Uterus (tissue), 4 donors: Measurements from ENCODE around the gene FYCO1. TPM values are rescaled to one million over a fixed set of nuclear protein-coding genes. Genes with fewer than 3 reads are reported as not detected.

Experiments used
- DNase-seq, 2 donors: peaks; one replicate each; pipeline ENCODE4 v3.0.0-alpha.2; 2019 to 2020
- H3K27ac ChIP-seq, 2 donors: fragments of 200-600 bp; sonication (generic); 1 replicate in 1 of 2; 2 replicates in 1 of 2; pipeline ENCODE4 v1.5.1; 2016 to 2018
- H3K27me3 ChIP-seq, 2 donors: fragments of 200-600 bp; sonication (generic); one replicate each; pipeline ENCODE4 v1.5.1; 2018 to 2019; ENCODE audit warnings: control low read depth in 1 of 2
- H3K36me3 ChIP-seq, 2 donors: fragments of 200-600 bp; sonication (generic); one replicate each; pipeline ENCODE4 v1.5.1; 2019; ENCODE audit warnings: control low read depth in 1 of 2
- H3K4me1 ChIP-seq, 2 donors: fragments of 200-600 bp; sonication (generic); one replicate each; pipeline ENCODE4 v1.5.1; 2018 to 2019; ENCODE audit warnings: control low read depth in 1 of 2
- H3K4me3 ChIP-seq, 2 donors: fragments of 200-600 bp; sonication (generic); 1 replicate in 1 of 2; 2 replicates in 1 of 2; pipeline ENCODE4 v1.5.1; 2018 to 2019; ENCODE audit warnings: mild to moderate bottlenecking in 1 of 2
- H3K9me3 ChIP-seq, 2 donors: fragments of 200-600 bp; sonication (generic); one replicate each; pipeline ENCODE4 v1.5.1; 2019; ENCODE audit warnings: control low read depth in 1 of 2
- POLR2A ChIP-seq, 2 donors: fragments of 450-650 bp; IDR thresholded peaks; one replicate each; pipeline ENCODE4 v1.6.1; 2016; ENCODE audit warnings: antibody characterized with exemption in 2 of 2, mild to moderate bottlenecking in 1 of 2, moderate library complexity in 1 of 2
- intact Hi-C: fragments of 100-400 bp; cut with DNase I; formaldehyde crosslinking; loops from one replicate; pipeline ENCODE4 v1.15.1; 2023; ENCODE audit warnings: low total_unique reads
- small RNA-seq: library from RNA; depleted of rRNA; stranded (forward); fragments of <200 nt; gene quantifications from one replicate; pipeline ENCODE3, GENCODE V24; 2016
- total RNA-seq, 4 donors: library from RNA; depleted of rRNA in 3 of 4; stranded (reverse); fragments of >200 nt in 3 of 4; gene quantifications; one replicate each; pipeline versions ENCODE4 v1.1.0 to v1.2.4, GENCODE V29; 2014 to 2023
- TF ChIP-seq, protein P1 (sequence below), 4 experiments: fragments of 200-600 bp in 2 of 4; fragments of 450-650 bp in 2 of 4; sonication (generic) in 2 of 4; IDR thresholded peaks; one replicate each; pipeline ENCODE4 v1.5.1; 2016 to 2019; ENCODE audit warnings: antibody characterized with exemption in 4 of 4, mild to moderate bottlenecking in 2 of 4, moderate library complexity in 1 of 4
- donor health status: DM: yes; HTN: yes; CAD: no.

FYCO1 gene
- total RNA-seq, 4 donors from 2014 or later: 16.5 to 74.4 (median 27.8) TPM

DNA sequence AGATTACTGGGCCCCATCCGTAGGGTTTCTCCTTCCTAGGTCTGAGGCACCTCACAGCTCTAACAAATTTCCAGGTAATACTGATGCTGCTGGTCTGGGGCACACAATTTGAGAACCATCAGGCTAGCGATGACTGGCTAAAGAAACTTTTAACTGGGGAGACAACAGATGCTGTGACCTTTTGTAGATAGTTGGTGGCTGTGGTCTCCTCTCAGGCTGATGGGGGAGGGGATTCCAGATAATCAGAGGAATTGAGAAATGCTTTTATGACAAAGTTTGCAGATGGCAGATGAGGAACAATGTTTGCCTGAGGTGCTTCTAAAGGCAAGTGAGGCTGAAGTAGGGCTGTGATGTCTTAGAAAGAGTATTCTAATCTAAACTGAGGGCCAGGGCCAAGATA, 123.1 kb downstream of the FYCO1 start:
- Histone ChIP-seq H3K27ac (no peak overlapping the region), H3K9me3 (peaks cover 0 to 3% of the 10 kb centered on the region in 2 donors), H3K4me3 (no peak overlapping the region), H3K4me1 (no peaks in the 10 kb centered on the region), H3K27me3 (no peaks in the 10 kb centered on the region), H3K36me3 (no peaks in the 10 kb centered on the region)
- intact Hi-C loops: no loop called here
- DNase-seq: no peak
- no peak for TF ChIP-seq POLR2A (IDR thresholded peaks at IDR 0.05)
- TF ChIP-seq, protein P1, sequence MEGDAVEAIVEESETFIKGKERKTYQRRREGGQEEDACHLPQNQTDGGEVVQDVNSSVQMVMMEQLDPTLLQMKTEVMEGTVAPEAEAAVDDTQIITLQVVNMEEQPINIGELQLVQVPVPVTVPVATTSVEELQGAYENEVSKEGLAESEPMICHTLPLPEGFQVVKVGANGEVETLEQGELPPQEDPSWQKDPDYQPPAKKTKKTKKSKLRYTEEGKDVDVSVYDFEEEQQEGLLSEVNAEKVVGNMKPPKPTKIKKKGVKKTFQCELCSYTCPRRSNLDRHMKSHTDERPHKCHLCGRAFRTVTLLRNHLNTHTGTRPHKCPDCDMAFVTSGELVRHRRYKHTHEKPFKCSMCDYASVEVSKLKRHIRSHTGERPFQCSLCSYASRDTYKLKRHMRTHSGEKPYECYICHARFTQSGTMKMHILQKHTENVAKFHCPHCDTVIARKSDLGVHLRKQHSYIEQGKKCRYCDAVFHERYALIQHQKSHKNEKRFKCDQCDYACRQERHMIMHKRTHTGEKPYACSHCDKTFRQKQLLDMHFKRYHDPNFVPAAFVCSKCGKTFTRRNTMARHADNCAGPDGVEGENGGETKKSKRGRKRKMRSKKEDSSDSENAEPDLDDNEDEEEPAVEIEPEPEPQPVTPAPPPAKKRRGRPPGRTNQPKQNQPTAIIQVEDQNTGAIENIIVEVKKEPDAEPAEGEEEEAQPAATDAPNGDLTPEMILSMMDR (IDR thresholded peaks at IDR 0.05): no peak

DNA sequence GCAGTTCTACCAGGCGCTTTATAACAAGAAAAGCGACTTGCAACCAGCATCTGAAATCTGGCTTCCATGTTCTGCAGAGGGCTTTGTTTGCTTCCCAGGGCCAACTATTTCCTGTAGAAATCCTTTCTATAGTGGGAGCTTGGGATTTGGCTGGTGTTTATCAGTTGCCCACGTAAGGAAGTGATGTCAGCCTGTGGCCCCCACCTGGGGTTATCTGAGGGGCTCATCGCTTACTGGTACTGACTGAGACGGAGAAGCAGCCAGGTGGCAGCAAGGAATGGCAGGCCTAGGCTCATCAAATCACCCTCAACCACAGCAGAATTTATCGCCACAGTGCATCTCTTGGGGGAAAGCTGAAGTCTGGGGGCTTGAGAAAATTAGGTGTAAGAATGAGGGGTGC, 123.8 kb downstream of the FYCO1 start:
- Histone ChIP-seq H3K27me3 (no peaks in the 10 kb centered on the region), H3K4me1 (no peaks in the 10 kb centered on the region), H3K27ac (no peak overlapping the region), H3K36me3 (no peaks in the 10 kb centered on the region), H3K9me3 (peaks cover 0 to 3% of the 10 kb centered on the region in 2 donors), H3K4me3 (no peak overlapping the region)
- no peak for DNase-seq
- intact Hi-C loops: no loop called here
- TF ChIP-seq POLR2A (IDR thresholded peaks at IDR 0.05): no peak
- TF ChIP-seq, protein P1 (IDR thresholded peaks at IDR 0.05): no peak

DNA sequence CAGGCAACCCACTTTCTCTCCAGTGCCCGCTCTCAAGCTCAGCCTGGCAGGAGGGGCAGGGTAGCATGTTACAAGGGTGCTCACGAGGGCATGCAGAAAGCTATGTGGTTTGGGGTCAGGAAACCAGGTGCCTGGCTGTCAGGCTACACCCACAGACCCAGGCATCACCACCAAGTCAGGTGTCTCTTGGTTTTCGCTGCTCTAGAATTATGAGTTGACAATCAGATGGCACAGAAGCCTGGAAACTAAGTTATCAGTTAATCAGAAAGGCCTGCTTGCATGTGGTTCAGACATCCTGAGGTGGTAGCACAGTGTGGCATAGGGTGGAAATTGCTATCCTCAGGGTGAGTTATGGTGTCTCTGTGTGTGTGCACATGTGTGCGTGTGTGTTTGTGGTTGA, 125.5 kb downstream of the FYCO1 start:
- H3K4me1 ChIP-seq: no peaks in the 10 kb centered on the region
- no peaks in the 10 kb centered on the region for H3K36me3 ChIP-seq
- no peak for DNase-seq
- no peaks in the 10 kb centered on the region for H3K27me3 ChIP-seq
- H3K27ac ChIP-seq: no peak overlapping the region
- intact Hi-C loops: no loop called here
- peaks cover 0 to 3% of the 10 kb centered on the region in 2 donors for H3K9me3 ChIP-seq
- H3K4me3 ChIP-seq: no peak overlapping the region
- no peak for TF ChIP-seq POLR2A (IDR thresholded peaks at IDR 0.05)

DNA sequence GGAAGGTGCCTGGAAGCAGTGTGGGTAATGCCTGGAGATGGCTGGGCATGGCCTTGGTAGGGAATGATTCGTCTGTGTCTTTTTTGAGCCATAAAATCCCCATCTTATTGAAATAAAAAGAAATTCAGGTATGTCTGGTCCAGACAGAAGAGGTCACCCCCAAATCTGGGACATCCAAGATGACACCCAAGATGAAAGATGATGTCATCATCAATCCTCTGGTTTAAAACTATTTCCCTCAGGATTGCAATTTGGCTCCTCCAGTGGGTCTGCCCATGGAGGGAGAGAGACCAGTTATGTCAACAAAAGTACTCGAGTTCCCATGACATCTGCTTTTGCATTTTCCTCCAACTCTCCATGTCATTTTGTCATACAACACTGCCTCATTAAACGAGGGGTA, 126.0 kb downstream of the FYCO1 start:
- Histone ChIP-seq H3K27me3 (no peaks in the 10 kb centered on the region), H3K4me3 (no peak overlapping the region), H3K36me3 (no peaks in the 10 kb centered on the region), H3K27ac (no peak overlapping the region), H3K9me3 (peaks cover 0 to 3% of the 10 kb centered on the region in 2 donors), H3K4me1 (no peaks in the 10 kb centered on the region)
- intact Hi-C loops: no loop called here
- no peak for DNase-seq
- no peak for TF ChIP-seq POLR2A (IDR thresholded peaks at IDR 0.05)
- TF ChIP-seq, protein P1 (IDR thresholded peaks at IDR 0.05): no peak

DNA sequence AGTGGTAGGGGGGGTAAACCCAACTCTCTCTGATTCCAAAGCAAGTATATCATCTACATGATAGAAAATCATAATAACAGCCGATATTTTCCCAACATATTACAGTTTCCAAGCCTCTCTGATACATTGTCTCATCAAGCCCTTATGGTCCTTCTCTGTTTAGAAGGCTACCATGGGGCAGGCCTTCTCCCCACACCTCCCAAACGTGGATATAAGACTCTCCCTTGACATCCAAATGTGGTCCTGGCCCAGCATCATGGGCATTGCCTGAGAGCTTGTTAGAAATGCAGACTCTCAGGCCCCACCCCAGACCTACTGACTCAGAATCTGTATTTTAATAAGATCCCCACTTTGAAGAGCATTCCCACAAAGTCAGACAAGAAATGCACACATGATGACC, 127.0 kb downstream of the FYCO1 start:
- intact Hi-C loops: no loop called here
- Histone ChIP-seq H3K36me3 (no peaks in the 10 kb centered on the region), H3K4me1 (no peaks in the 10 kb centered on the region), H3K9me3 (peaks cover 0 to 2% of the 10 kb centered on the region in 2 donors), H3K27ac (no peak overlapping the region), H3K4me3 (no peak overlapping the region), H3K27me3 (no peaks in the 10 kb centered on the region)
- TF ChIP-seq POLR2A (IDR thresholded peaks at IDR 0.05): no peak
- DNase-seq: no peak

DNA sequence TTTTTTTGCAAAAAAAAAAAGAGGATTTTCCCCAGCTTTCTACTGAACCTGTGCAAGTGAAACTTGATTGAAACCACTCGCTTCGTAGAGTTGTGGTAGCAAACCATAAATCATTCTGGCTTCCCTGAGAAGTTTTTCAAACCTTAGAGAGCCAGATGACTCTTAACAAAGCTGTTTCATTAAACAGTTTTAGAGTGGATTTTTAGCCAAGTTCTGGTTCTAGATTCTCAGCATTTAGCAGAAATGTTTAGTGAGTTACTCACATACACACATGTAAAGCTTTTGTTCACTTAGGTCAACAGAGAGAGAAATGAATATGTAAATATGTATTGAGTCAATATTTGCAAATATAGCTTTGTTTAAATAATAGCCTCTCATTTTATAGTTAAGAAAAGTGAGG, 127.4 kb downstream of the FYCO1 start:
- H3K4me1 ChIP-seq: no peaks in the 10 kb centered on the region
- TF ChIP-seq POLR2A (IDR thresholded peaks at IDR 0.05): no peak
- TF ChIP-seq, protein P1 (IDR thresholded peaks at IDR 0.05): no peak
- no peak overlapping the region for H3K27ac ChIP-seq
- no peak for DNase-seq
- intact Hi-C loops: no loop called here
- H3K27me3 ChIP-seq: no peaks in the 10 kb centered on the region
- H3K36me3 ChIP-seq: no peaks in the 10 kb centered on the region
- peaks cover 0 to 3% of the 10 kb centered on the region in 2 donors for H3K9me3 ChIP-seq
- no peak overlapping the region for H3K4me3 ChIP-seq

Small RNA genes within 50 kb of the gene (small RNA-seq; reads per million reads assigned to genes)
- gene RF00019: not detected

Other genes with a start within 250 kb of the FYCO1 start
- 1 to 10 TPM in 1 of 4 donors, not detected in 3; 2.6 TPM for gene SLC6A20, start 199.3 kb downstream of the FYCO1 start, total RNA-seq
- gene LZTFL1, start 153.7 kb downstream of the FYCO1 start, total RNA-seq: 10 to 100 TPM; 13.8 to 44.5 (median 21.0) TPM
- gene CCR9, start 109.3 kb downstream of the FYCO1 start, total RNA-seq: under 1 TPM in 1 of 4 donors, not detected in 3; 0.14 TPM
- gene CXCR6, start 52.4 kb downstream of the FYCO1 start, total RNA-seq: 1 to 10 TPM in 1 of 4 donors, under 1 TPM in 2, not detected in 1; 0.48 to 8.7 (median 0.76) TPM
- gene XCR1, start 31.7 kb upstream of the FYCO1 start, total RNA-seq: under 1 TPM in 2 of 4 donors, not detected in 2; 0.07 to 0.15 TPM
- 1 to 10 TPM in 3 of 4 donors, under 1 TPM in 1; 0.77 to 9.1 (median 4.3) TPM for gene CCR1, start 212.5 kb upstream of the FYCO1 start, total RNA-seq
- not detected for gene CCR3, start 246.6 kb upstream of the FYCO1 start, total RNA-seq